DOHH2 (cell line): ENCODE results near the gene DOCK9.

Source experiments
- H3F3A ChIP-seq: fragments of 200-600 bp; sonication (generic), shearing (Covaris generic); 2 replicates; pipeline ENCODE4 v1.6.0; 2016; ENCODE audit warnings: antibody characterized with exemption, mild to moderate bottlenecking; ENCODE audit not compliant: control insufficient read depth, insufficient read depth
- H3K27ac ChIP-seq: fragments of 200-600 bp; sonication (generic); 2 replicates; pipeline ENCODE4 v1.5.1; 2014; ENCODE audit warnings: low read depth, mild to moderate bottlenecking, low read length, moderate library complexity
- H3K27me3 ChIP-seq: fragments of 200-600 bp; sonication (generic); 2 replicates; pipeline ENCODE4 v1.6.1; 2014; ENCODE audit warnings: mild to moderate bottlenecking, low read length, mixed read lengths; ENCODE audit not compliant: control insufficient read depth
- H3K36me3 ChIP-seq: fragments of 200-600 bp; sonication (generic); 2 replicates; pipeline ENCODE4 v1.6.1; 2014; ENCODE audit warnings: mild to moderate bottlenecking, low read length, moderate library complexity, mixed read lengths; ENCODE audit not compliant: control insufficient read depth
- H3K4me1 ChIP-seq: fragments of 200-600 bp; sonication (generic); 2 replicates; pipeline ENCODE4 v1.6.1; 2014; ENCODE audit warnings: mild to moderate bottlenecking, low read length, mixed read lengths; ENCODE audit not compliant: control insufficient read depth
- H3K4me2 ChIP-seq: fragments of 200-600 bp; sonication (generic); 2 replicates; pipeline ENCODE4 v1.6.0; 2014; ENCODE audit warnings: mild to moderate bottlenecking, low read length, moderate library complexity
- H3K4me3 ChIP-seq: fragments of 200-600 bp; sonication (generic); 2 replicates; pipeline ENCODE4 v1.5.1; 2014; ENCODE audit warnings: mild to moderate bottlenecking, low read length, mixed read lengths
- H3K79me2 ChIP-seq: fragments of 200-600 bp; sonication (generic); 2 replicates; pipeline ENCODE4 v1.6.1; 2014; ENCODE audit warnings: mild to moderate bottlenecking, low read length, mixed read lengths; ENCODE audit not compliant: control insufficient read depth
- H3K9me2 ChIP-seq: fragments of 200-600 bp; sonication (generic); replicated peaks from 2 replicates; pipeline ENCODE4 v1.6.1; 2014; ENCODE audit warnings: mild to moderate bottlenecking, low read length, mixed read lengths; ENCODE audit not compliant: control insufficient read depth
- H3K9me3 ChIP-seq: fragments of 200-600 bp; sonication (generic); 2 replicates; pipeline ENCODE4 v1.6.1; 2014; ENCODE audit warnings: antibody characterized with exemption, low read length, mixed read lengths; ENCODE audit not compliant: control insufficient read depth, insufficient read depth
- H4K20me1 ChIP-seq: fragments of 200-600 bp; sonication (generic); 2 replicates; pipeline ENCODE4 v1.6.0; 2014; ENCODE audit warnings: low read depth, mild to moderate bottlenecking, antibody characterized with exemption, low read length, moderate library complexity; ENCODE audit not compliant: control insufficient read depth, insufficient read depth
- EZH2phosphoT487 ChIP-seq: fragments of 200-600 bp; sonication (generic); IDR thresholded peaks from 2 replicates; pipeline ENCODE4 v1.6.1; 2017; ENCODE audit warnings: borderline replicate concordance, mild to moderate bottlenecking, antibody characterized with exemption, low read length, moderate library complexity, mixed read lengths
- TF ChIP-seq, protein P1 (sequence below): fragments of 200-600 bp; sonication (generic); IDR thresholded peaks from one replicate; pipeline ENCODE4 v1.5.1; 2014; ENCODE audit warnings: antibody characterized with exemption, mild to moderate bottlenecking, low read depth, low read length; ENCODE audit not compliant: poor library complexity, severe bottlenecking

DOCK9 gene

GRCh38 chr13:98951266-98951665, 26.6 kb downstream of the DOCK9 start:
- no peaks in the 10 kb centered on the region for H3K9me3 ChIP-seq
- H3K27ac ChIP-seq = no peak overlapping the region
- H3K4me1 ChIP-seq = no peaks in the 10 kb centered on the region
- no peak overlapping the region for H3K4me3 ChIP-seq
- H3F3A ChIP-seq = no peaks in the 10 kb centered on the region
- H3K27me3 ChIP-seq = no peaks in the 10 kb centered on the region
- H4K20me1 ChIP-seq = no peaks in the 10 kb centered on the region
- H3K36me3 ChIP-seq = no peaks in the 10 kb centered on the region
- no peaks in the 10 kb centered on the region for H3K9me2 ChIP-seq
- TF ChIP-seq, protein P1, sequence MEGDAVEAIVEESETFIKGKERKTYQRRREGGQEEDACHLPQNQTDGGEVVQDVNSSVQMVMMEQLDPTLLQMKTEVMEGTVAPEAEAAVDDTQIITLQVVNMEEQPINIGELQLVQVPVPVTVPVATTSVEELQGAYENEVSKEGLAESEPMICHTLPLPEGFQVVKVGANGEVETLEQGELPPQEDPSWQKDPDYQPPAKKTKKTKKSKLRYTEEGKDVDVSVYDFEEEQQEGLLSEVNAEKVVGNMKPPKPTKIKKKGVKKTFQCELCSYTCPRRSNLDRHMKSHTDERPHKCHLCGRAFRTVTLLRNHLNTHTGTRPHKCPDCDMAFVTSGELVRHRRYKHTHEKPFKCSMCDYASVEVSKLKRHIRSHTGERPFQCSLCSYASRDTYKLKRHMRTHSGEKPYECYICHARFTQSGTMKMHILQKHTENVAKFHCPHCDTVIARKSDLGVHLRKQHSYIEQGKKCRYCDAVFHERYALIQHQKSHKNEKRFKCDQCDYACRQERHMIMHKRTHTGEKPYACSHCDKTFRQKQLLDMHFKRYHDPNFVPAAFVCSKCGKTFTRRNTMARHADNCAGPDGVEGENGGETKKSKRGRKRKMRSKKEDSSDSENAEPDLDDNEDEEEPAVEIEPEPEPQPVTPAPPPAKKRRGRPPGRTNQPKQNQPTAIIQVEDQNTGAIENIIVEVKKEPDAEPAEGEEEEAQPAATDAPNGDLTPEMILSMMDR = no peak
- no peak for TF ChIP-seq EZH2phosphoT487
- H3K4me2 ChIP-seq = no peak overlapping the region
- no peaks in the 10 kb centered on the region for H3K79me2 ChIP-seq

GRCh38 chr13:98950705-98951104, 27.2 kb downstream of the DOCK9 start:
- Histone ChIP-seq H3K4me2 (no peak overlapping the region), H3F3A (no peaks in the 10 kb centered on the region), H3K36me3 (no peaks in the 10 kb centered on the region), H3K27me3 (no peaks in the 10 kb centered on the region), H3K4me1 (no peaks in the 10 kb centered on the region), H3K27ac (no peak overlapping the region), H3K9me2 (no peaks in the 10 kb centered on the region), H3K79me2 (no peaks in the 10 kb centered on the region), H4K20me1 (no peaks in the 10 kb centered on the region), H3K9me3 (no peaks in the 10 kb centered on the region), H3K4me3 (no peak overlapping the region)
- TF ChIP-seq, protein P1 = no peak
- TF ChIP-seq EZH2phosphoT487 = no peak

- H3K79me2 ChIP-seq = no peaks in the 10 kb centered on the region
- TF ChIP-seq, protein P1 = no peak
- TF ChIP-seq EZH2phosphoT487 = no peak
- no peaks in the 10 kb centered on the region for H3F3A ChIP-seq
- no peak overlapping the region for H3K4me3 ChIP-seq
- H3K4me1 ChIP-seq = no peaks in the 10 kb centered on the region
- H4K20me1 ChIP-seq = no peaks in the 10 kb centered on the region
- H3K9me3 ChIP-seq = no peaks in the 10 kb centered on the region
- no peaks in the 10 kb centered on the region for H3K9me2 ChIP-seq
- no peak overlapping the region for H3K27ac ChIP-seq
- no peak overlapping the region for H3K4me2 ChIP-seq
- no peaks in the 10 kb centered on the region for H3K27me3 ChIP-seq
- H3K36me3 ChIP-seq = no peaks in the 10 kb centered on the region
Observed at GRCh38 chr13:98947925-98948324, 29.9 kb downstream of the DOCK9 start.
